ENCODE measurements around the gene CCDC195. TPM values are rescaled to one million over a fixed set of nuclear protein-coding genes. Genes with fewer than 3 reads are reported as not detected.

Gene CCDC195
- total RNA-seq, 6 experiments from 2014 or later: not detected

DNA sequence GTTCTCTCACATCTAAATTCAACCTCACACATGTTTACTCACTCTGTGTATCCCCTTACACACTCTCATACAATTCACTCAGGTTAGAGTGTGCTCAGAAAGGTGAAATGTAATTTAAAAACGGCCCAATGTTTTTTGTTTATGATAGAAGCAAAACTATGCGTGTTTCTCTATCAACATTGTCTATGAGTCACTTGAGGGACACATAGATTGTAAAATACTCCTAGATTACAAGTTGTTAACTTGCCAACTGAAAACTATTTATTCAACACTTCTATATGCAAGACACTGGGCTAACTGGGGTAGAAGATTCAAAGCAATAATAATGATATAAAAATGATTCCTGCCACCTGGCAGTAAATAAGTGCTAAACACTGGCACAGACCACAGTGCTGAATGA lies 24.6 kb downstream of the CCDC195 start:
- Histone ChIP-seq H3K9me3 (no peaks in the 10 kb centered on the region), H3K36me3 (no peaks in the 10 kb centered on the region), H3K27me3 (no peaks in the 10 kb centered on the region), H3K4me1 (no peaks in the 10 kb centered on the region), H3K27ac (no peak overlapping the region), H3K4me3 (no peak overlapping the region)
- TF ChIP-seq, protein P1, sequence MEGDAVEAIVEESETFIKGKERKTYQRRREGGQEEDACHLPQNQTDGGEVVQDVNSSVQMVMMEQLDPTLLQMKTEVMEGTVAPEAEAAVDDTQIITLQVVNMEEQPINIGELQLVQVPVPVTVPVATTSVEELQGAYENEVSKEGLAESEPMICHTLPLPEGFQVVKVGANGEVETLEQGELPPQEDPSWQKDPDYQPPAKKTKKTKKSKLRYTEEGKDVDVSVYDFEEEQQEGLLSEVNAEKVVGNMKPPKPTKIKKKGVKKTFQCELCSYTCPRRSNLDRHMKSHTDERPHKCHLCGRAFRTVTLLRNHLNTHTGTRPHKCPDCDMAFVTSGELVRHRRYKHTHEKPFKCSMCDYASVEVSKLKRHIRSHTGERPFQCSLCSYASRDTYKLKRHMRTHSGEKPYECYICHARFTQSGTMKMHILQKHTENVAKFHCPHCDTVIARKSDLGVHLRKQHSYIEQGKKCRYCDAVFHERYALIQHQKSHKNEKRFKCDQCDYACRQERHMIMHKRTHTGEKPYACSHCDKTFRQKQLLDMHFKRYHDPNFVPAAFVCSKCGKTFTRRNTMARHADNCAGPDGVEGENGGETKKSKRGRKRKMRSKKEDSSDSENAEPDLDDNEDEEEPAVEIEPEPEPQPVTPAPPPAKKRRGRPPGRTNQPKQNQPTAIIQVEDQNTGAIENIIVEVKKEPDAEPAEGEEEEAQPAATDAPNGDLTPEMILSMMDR (IDR thresholded peaks at IDR 0.05): no peak
- TF ChIP-seq POLR2A (IDR thresholded peaks at IDR 0.05): no peak
- 38% methylated on average over 2 of the region's 2 CpGs for WGBS (ENCODE audit: insufficient coverage, low coverage, low lambda C conversion rate, missing lambda C conversion rate)
- DNase-seq (no peak), ATAC-seq (no peak)
- intact Hi-C loops (cut with DNase I): no loop called here

DNA sequence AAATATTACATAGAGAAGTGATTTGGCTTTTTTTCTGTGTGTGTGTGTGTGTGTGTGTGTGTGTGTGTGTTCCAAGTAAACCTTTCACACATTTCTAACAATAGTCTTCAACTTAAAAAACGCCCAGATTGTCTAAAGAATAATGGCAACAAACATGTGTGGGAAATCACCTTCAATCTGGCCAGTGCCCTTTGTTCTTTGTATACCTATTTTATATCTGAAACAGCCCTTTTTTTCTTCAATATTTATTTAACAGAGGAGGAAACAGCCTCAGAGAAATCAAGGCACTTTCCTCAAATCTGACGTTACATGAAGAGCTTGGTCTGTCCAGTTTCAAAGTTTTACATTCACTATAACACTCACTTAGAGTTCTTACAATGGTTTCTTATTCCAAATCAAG lies 25.3 kb downstream of the CCDC195 start:
- intact Hi-C loops (cut with DNase I): no loop called here
- no peak for ATAC-seq
- Histone ChIP-seq H3K27ac (no peak overlapping the region), H3K27me3 (no peaks in the 10 kb centered on the region), H3K4me3 (no peak overlapping the region), H3K36me3 (no peaks in the 10 kb centered on the region), H3K9me3 (no peaks in the 10 kb centered on the region), H3K4me1 (no peaks in the 10 kb centered on the region)
- TF ChIP-seq, protein P1 (IDR thresholded peaks at IDR 0.05): no peak
- no peak for TF ChIP-seq POLR2A (IDR thresholded peaks at IDR 0.05)
- 41% methylated on average over 2 of the region's 2 CpGs for WGBS (ENCODE audit: insufficient coverage, low coverage, low lambda C conversion rate, missing lambda C conversion rate)
- DNase-seq: no peak

DNA sequence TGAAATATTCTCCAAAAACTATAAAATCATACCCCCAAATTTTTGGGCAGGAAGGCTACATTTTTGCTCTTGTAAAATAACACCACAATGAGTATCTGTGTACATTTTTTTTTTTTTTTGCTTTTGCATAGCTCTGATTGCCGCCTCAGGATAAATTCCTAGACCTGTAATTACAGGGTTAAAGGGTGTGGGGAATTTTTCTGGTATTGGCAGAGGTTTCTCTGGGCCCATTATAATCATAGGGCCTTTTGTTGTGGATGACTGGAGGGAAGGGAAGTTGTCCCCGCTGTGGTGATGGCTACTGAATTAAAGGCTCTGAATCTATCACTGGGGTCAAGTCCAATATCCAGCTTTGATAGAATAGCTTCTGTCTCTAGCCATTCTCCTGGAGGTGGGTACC lies 26.6 kb downstream of the CCDC195 start:
- TF ChIP-seq, protein P1 (IDR thresholded peaks at IDR 0.05): no peak
- TF ChIP-seq POLR2A (IDR thresholded peaks at IDR 0.05): no peak
- H3K4me1 ChIP-seq: no peaks in the 10 kb centered on the region
- no peak overlapping the region for H3K27ac ChIP-seq
- intact Hi-C loops (cut with DNase I): no loop called here
- no peaks in the 10 kb centered on the region for H3K36me3 ChIP-seq
- H3K9me3 ChIP-seq: no peaks in the 10 kb centered on the region
- ATAC-seq: no peak
- no peak for DNase-seq
- H3K27me3 ChIP-seq: no peaks in the 10 kb centered on the region
- H3K4me3 ChIP-seq: no peak overlapping the region
- 95% methylated on average over 2 of the region's 2 CpGs for WGBS (ENCODE audit: insufficient coverage, low coverage, low lambda C conversion rate, missing lambda C conversion rate)

DNA sequence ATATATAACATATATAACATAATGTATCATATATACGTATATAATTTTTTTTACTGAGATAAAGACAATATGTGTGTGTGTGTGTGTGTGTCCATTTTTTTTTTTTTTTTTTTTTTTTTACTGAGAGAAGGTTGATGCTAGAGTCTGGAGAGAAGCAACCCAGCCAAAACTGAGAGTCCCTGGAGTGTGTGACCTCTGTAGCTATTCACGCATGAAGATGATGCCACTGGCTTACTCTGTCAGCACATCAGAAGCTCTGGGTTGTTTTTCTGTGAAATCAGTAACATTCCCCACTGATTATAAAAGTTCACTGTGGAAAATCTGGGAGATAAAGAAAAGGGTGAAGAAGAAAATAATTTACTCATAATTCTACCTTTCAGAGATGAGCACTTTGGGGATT lies 27.2 kb downstream of the CCDC195 start:
- Histone ChIP-seq H3K36me3 (no peaks in the 10 kb centered on the region), H3K27me3 (no peaks in the 10 kb centered on the region), H3K27ac (no peak overlapping the region), H3K4me3 (no peak overlapping the region), H3K9me3 (no peaks in the 10 kb centered on the region), H3K4me1 (no peaks in the 10 kb centered on the region)
- WGBS (ENCODE audit: insufficient coverage, low coverage, low lambda C conversion rate, missing lambda C conversion rate): 63% methylated on average over 2 of the region's 2 CpGs
- TF ChIP-seq, protein P1 (IDR thresholded peaks at IDR 0.05): no peak
- TF ChIP-seq POLR2A (IDR thresholded peaks at IDR 0.05): no peak
- ATAC-seq (no peak), DNase-seq (no peak)
- intact Hi-C loops (cut with DNase I): no loop called here

DNA sequence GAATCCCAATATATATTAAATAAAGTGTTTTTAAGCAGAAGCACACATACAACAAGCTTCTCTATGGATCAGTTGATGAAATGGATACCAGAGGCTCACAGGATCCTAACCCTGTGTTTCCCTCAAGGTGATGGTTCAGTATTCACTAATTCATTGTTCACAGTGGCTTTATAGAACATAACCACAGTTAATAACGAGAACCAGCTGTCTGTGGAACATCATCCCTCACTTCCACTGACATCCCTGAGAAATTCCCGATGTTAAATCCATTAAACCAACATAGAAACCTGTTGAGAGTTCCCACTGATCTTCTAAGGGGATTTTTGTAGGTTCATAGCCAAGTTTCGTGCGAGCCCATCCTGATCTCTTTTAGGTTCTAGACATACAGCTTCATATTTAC lies 29.0 kb downstream of the CCDC195 start:
- Histone ChIP-seq H3K36me3 (no peaks in the 10 kb centered on the region), H3K4me1 (no peaks in the 10 kb centered on the region), H3K27ac (no peak overlapping the region), H3K4me3 (no peak overlapping the region), H3K27me3 (no peaks in the 10 kb centered on the region), H3K9me3 (no peaks in the 10 kb centered on the region)
- DNase-seq (no peak), ATAC-seq (no peak)
- TF ChIP-seq, protein P1 (IDR thresholded peaks at IDR 0.05): no peak
- TF ChIP-seq POLR2A (IDR thresholded peaks at IDR 0.05): no peak
- 69% methylated on average over 4 of the region's 4 CpGs for WGBS (ENCODE audit: insufficient coverage, low coverage, low lambda C conversion rate, missing lambda C conversion rate)
- intact Hi-C loops (cut with DNase I): no loop called here

Data from right lobe of liver (tissue), 6 donors.